Prostate gland (tissue), 2 donors: ENCODE data around the gene MAPKAP1.

Experiments used
- POLR2AphosphoS5 ChIP-seq: sonication (generic); formaldehyde crosslinking; IDR thresholded peaks from one replicate; pipeline ENCODE4 v1.6.1; 2017; ENCODE audit warnings: antibody characterized with exemption
- TF ChIP-seq, protein P1 (sequence below), 4 experiments: fragments of 200-600 bp in 2 of 4; fragments of 450-650 bp in 2 of 4; sonication (generic) in 2 of 4; IDR thresholded peaks; 1 replicate in 3 of 4; 2 replicates in 1 of 4; pipeline ENCODE4 v1.5.1; 2016 to 2019; ENCODE audit warnings: antibody characterized with exemption in 4 of 4, mild to moderate bottlenecking in 2 of 4, moderate library complexity in 2 of 4

DNA sequence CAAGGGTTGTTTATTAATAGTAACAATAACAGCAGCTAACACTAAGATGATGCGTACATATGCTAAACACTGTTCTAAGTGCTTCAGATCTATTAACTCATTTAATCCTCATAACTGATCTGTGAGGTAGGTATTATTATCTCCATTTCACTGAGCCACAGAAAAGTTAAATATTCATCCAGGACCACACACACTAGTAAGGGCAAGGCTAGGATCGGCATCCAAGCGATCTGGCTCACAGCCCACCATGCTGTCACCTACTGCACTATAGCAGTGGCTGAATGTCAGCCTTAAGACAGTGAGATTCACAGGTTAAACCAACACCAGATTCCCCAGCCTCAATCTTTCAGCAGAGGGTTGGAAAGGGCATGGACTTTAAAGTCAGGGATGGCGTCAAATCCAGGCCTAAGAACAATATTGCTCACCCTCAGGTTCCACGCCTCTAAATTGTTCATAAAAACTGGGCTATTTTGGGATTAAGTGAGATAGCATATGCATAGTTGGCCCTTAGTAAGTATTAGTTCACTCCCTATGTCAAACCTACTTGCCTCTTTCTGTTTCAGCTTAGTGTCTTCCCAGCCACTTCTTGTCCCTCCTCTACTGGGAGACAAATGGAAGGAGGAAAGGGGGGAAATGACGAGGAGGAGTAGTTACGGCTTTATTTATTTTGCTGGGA lies 150.8 kb downstream of the MAPKAP1 start:
- no peak for TF ChIP-seq POLR2AphosphoS5
- TF ChIP-seq, protein P1, sequence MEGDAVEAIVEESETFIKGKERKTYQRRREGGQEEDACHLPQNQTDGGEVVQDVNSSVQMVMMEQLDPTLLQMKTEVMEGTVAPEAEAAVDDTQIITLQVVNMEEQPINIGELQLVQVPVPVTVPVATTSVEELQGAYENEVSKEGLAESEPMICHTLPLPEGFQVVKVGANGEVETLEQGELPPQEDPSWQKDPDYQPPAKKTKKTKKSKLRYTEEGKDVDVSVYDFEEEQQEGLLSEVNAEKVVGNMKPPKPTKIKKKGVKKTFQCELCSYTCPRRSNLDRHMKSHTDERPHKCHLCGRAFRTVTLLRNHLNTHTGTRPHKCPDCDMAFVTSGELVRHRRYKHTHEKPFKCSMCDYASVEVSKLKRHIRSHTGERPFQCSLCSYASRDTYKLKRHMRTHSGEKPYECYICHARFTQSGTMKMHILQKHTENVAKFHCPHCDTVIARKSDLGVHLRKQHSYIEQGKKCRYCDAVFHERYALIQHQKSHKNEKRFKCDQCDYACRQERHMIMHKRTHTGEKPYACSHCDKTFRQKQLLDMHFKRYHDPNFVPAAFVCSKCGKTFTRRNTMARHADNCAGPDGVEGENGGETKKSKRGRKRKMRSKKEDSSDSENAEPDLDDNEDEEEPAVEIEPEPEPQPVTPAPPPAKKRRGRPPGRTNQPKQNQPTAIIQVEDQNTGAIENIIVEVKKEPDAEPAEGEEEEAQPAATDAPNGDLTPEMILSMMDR (IDR thresholded peaks at IDR 0.05): no peak
